HCT116 (cell line): ENCODE data around the gene CST1. TPM values are rescaled to one million over a fixed set of nuclear protein-coding genes. Genes with fewer than 3 reads are reported as not detected.
"Not testable (repeated sequence)": the region's sequence is repeated elsewhere in the genome, so short reads cannot be mapped to it uniquely, and the experiment has no call there.

ENCODE experiments used
- ATAC-seq: fragments of 200-7000 bp; cut with Tn5 transposase; 2 replicates; pipeline ENCODE4 v1.9.1; 2020; ENCODE audit warnings: mild to moderate bottlenecking, moderate library complexity
- BruUV-seq: library from RNA; stranded (reverse); fragments of 400-500 nt; replicated peaks from 2 replicates; lab custom pipeline; 2021; lab: Mats Ljungman, UMichigan
- CTCF ChIA-PET: fragments of 300-600 bp; sonication (Branson Sonifier 250); formaldehyde crosslinking; loops from one replicate; lab custom pipeline; 2021; ENCODE audit warnings: antibody characterized with exemption; lab: Charles Lee
- POLR2A ChIA-PET: fragments of 300-600, 350-600 bp; sonication (Branson Sonifier 250); formaldehyde crosslinking; loops from one replicate; lab custom pipeline; 2021; ENCODE audit warnings: antibody characterized with exemption; lab: Charles Lee
- RAD21 ChIA-PET, 2 experiments: fragments of 300-600 bp; sonication (Branson Sonifier 250); formaldehyde crosslinking; loops; one replicate each; lab custom pipeline; 2023; ENCODE audit warnings: low total read pairs in 2 of 2; ENCODE audit not compliant: uncharacterized antibody in 2 of 2, unreplicated experiment in 2 of 2, low non-redundant PET in 1 of 2; lab: Charles Lee
- DNase-seq: peaks from one replicate; pipeline ENCODE4 v3.0.0-alpha.2; 2010; ENCODE audit warnings: low read depth, low spot score
- H2AFZ ChIP-seq: fragments of 200-600 bp; shearing (Covaris generic), sonication (generic); 2 replicates; pipeline ENCODE4 v1.6.1; 2017; ENCODE audit warnings: low read depth, mixed run types, mixed read lengths, antibody characterized with exemption, low read length; ENCODE audit not compliant: poor library complexity, severe bottlenecking
- H3K27ac ChIP-seq: 2 replicates; pipeline ENCODE4 v1.5.1; 2012; ENCODE audit warnings: low read depth, low read length
- H3K27me3 ChIP-seq: fragments of 200-600 bp; sonication (generic); 2 replicates; pipeline ENCODE4 v1.6.1; 2016; ENCODE audit warnings: mixed run types, low read length, mixed read lengths; ENCODE audit not compliant: insufficient read depth
- H3K36me3 ChIP-seq, 2 experiments: fragments of 200-500 bp in 1 of 2; fragments of 200-600 bp in 1 of 2; sonication (Bioruptor generic) in 1 of 2; sonication (generic) in 1 of 2; 2 replicates each; pipeline versions ENCODE4 v1.5.1 to v1.6.1; 2014 to 2016; ENCODE audit warnings: low read length in 2 of 2, inconsistent platforms in 1 of 2, mixed read lengths in 1 of 2, mixed run types in 1 of 2; ENCODE audit not compliant: insufficient read depth in 2 of 2, control insufficient read depth in 1 of 2
- H3K4me1 ChIP-seq, 2 experiments: fragments of 200-600 bp in 1 of 2; sonication (generic) in 1 of 2; 2 replicates each; pipeline versions ENCODE4 v1.5.1 to v1.6.1; 2012 to 2017; ENCODE audit warnings: low read length in 2 of 2, inconsistent platforms in 1 of 2, mild to moderate bottlenecking in 1 of 2, mixed read lengths in 1 of 2, mixed run types in 1 of 2, moderate library complexity in 1 of 2; ENCODE audit not compliant: insufficient read depth in 2 of 2, control insufficient read depth in 1 of 2
- H3K4me2 ChIP-seq: fragments of 200-600 bp; sonication (generic); 2 replicates; pipeline ENCODE4 v1.6.1; 2017; ENCODE audit warnings: mixed run types, low read length, mixed read lengths
- H3K4me3 ChIP-seq, 2 experiments: fragments of 200-600 bp in 1 of 2; sonication (generic) in 1 of 2; replicated peaks in 1 of 2; 2 replicates each; pipeline ENCODE4 v1.5.1; 2011 to 2016; ENCODE audit warnings: low read length in 2 of 2, control low read depth in 1 of 2, low read depth in 1 of 2, mild to moderate bottlenecking in 1 of 2, mixed read lengths in 1 of 2, mixed run types in 1 of 2
- H3K79me2 ChIP-seq: fragments of 200-600 bp; sonication (generic); 2 replicates; pipeline ENCODE4 v1.6.1; 2017; ENCODE audit warnings: mild to moderate bottlenecking, mixed run types, low read length, moderate library complexity, mixed read lengths; ENCODE audit not compliant: insufficient read depth
- H3K9ac ChIP-seq: fragments of 200-600 bp; sonication (generic); 2 replicates; pipeline ENCODE4 v1.6.1; 2016; ENCODE audit warnings: low read length, mixed read lengths
- H3K9me2 ChIP-seq: fragments of 200-600 bp; sonication (generic), shearing (Covaris generic); 2 replicates; pipeline ENCODE4 v1.6.1; 2017; ENCODE audit warnings: mixed run types, mild to moderate bottlenecking, moderate library complexity; ENCODE audit not compliant: insufficient read depth
- H3K9me3 ChIP-seq, 2 experiments: fragments of 200-500 bp in 1 of 2; fragments of 200-600 bp in 1 of 2; sonication (Bioruptor generic) in 1 of 2; sonication (generic) in 1 of 2; 2 replicates each; pipeline ENCODE4 v1.6.1; 2014 to 2017; ENCODE audit warnings: low read length in 2 of 2, mixed read lengths in 2 of 2, inconsistent platforms in 1 of 2, low read depth in 1 of 2, mild to moderate bottlenecking in 1 of 2, mixed run types in 1 of 2, moderate library complexity in 1 of 2; ENCODE audit not compliant: control insufficient read depth in 1 of 2, insufficient read depth in 1 of 2
- H4K20me1 ChIP-seq: fragments of 200-600 bp; sonication (generic), shearing (Covaris generic); 2 replicates; pipeline ENCODE4 v1.6.1; 2017; ENCODE audit warnings: mixed run types, mild to moderate bottlenecking, moderate library complexity; ENCODE audit not compliant: insufficient read depth
- EGR1 ChIP-seq: IDR thresholded peaks from 2 replicates; pipeline ENCODE4 v1.6.1; 2012; ENCODE audit warnings: low read depth
- JUND ChIP-seq: IDR thresholded peaks from 2 replicates; pipeline ENCODE4 v1.6.1; 2012
- RAD21 ChIP-seq: IDR thresholded peaks from 2 replicates; pipeline ENCODE4 v1.6.1; 2012; ENCODE audit warnings: low read depth, mild to moderate bottlenecking
- SP1 ChIP-seq: IDR thresholded peaks from 2 replicates; pipeline ENCODE4 v1.6.1; 2012; ENCODE audit warnings: low read depth
- TCF7L2 ChIP-seq: IDR thresholded peaks from 2 replicates; pipeline ENCODE4 v1.7.0; 2011; ENCODE audit warnings: borderline replicate concordance, inconsistent platforms; ENCODE audit not compliant: insufficient read depth, insufficient read length; ENCODE audit errors: extremely low read depth
- intact Hi-C: fragments of 100-400 bp; cut with micrococcal nuclease; formaldehyde crosslinking; loops from 2 replicates; pipeline ENCODE4 v1.10.0; 2022
- total RNA-seq: library from RNA; stranded (reverse); gene quantifications from one replicate; pipeline ENCODE4 v1.2.1, GENCODE V29; 2021; ENCODE audit not compliant: unreplicated experiment
- TF ChIP-seq, protein P1 (sequence below), 3 experiments: fragments of 200-600 bp in 1 of 3; sonication (generic) in 1 of 3; IDR thresholded peaks in 2 of 3; conservative IDR thresholded peaks in 1 of 3; 2 replicates each; pipeline ENCODE4 v1.5.1; 2012 to 2017; ENCODE audit warnings: low read depth in 2 of 3, low read length in 2 of 3, antibody characterized with exemption in 1 of 3, borderline replicate concordance in 1 of 3, control low read depth in 1 of 3, mild to moderate bottlenecking in 1 of 3, mixed read lengths in 1 of 3, mixed run types in 1 of 3, moderate library complexity in 1 of 3; ENCODE audit not compliant: insufficient read depth in 1 of 3
- TF ChIP-seq, protein P2 (sequence below): IDR thresholded peaks from 2 replicates; pipeline ENCODE4 v1.6.1; 2012

CST1 gene
- total RNA-seq, 1 experiment from 2014 or later: not detected

DNA sequence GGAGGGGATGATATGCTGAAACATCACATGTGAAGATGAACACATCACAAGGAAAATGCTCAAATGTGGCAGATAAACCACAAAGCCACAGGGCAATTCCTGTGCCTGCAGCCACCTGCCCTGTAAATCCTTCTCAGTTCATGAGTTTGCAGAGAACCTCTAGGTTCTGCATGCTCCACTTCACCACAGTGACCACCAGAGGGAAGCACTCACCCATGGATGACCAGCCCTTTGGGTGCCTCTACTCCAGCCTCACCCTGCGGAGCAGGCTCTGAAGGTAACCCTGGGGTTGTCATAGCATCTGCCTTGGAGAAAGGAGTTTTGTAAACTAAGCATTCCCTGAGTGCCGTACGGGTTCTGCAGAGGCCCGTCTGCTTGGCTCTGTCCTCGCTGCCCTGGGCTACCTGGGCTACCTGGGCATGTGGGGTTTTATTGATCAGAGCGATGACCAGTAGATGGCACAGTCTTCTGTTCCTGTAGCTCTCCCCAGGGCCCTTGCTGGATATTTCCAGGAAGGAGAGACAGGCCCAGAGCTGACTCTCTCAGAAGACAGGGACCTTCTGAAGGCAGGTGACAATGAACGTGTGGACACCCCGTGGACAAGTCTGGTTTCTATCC, 31.7 kb upstream of the CST1 start:
- Histone ChIP-seq H3K4me3 (no peak overlapping the region), H3K27me3 (no peaks in the 10 kb centered on the region), H3K9me3 (no peaks in the 10 kb centered on the region), H3K9me2 (no peaks in the 10 kb centered on the region), H3K79me2 (no peaks in the 10 kb centered on the region), H3K36me3 (no peaks in the 10 kb centered on the region), H3K27ac (no peak overlapping the region), H3K4me1 (no peaks in the 10 kb centered on the region), H3K9ac (no peak overlapping the region), H3K4me2 (no peak overlapping the region), H2AFZ (no peak overlapping the region), H4K20me1 (no peaks in the 10 kb centered on the region)
- ChIA-PET CTCF (interaction anchor here (1.7 kb wide), 1 partner anchor 114 kb away, joined by 6 read pairs; no protein-coding TSS in a partner anchor), POLR2A (no interaction called here), RAD21 (no interaction called here)
- TF ChIP-seq SP1 (no peak), EGR1 (no peak), JUND (no peak), TCF7L2 (no peak), RAD21 (peak; percentile 55)
- TF ChIP-seq, protein P1, sequence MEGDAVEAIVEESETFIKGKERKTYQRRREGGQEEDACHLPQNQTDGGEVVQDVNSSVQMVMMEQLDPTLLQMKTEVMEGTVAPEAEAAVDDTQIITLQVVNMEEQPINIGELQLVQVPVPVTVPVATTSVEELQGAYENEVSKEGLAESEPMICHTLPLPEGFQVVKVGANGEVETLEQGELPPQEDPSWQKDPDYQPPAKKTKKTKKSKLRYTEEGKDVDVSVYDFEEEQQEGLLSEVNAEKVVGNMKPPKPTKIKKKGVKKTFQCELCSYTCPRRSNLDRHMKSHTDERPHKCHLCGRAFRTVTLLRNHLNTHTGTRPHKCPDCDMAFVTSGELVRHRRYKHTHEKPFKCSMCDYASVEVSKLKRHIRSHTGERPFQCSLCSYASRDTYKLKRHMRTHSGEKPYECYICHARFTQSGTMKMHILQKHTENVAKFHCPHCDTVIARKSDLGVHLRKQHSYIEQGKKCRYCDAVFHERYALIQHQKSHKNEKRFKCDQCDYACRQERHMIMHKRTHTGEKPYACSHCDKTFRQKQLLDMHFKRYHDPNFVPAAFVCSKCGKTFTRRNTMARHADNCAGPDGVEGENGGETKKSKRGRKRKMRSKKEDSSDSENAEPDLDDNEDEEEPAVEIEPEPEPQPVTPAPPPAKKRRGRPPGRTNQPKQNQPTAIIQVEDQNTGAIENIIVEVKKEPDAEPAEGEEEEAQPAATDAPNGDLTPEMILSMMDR (IDR thresholded peaks at IDR 0.05 in 2 of 3, conservative IDR thresholded peaks at IDR 0.05 in 1 of 3; ENCODE audit: borderline replicate concordance in 1 of 3, insufficient read depth in 1 of 3, low read depth in 2 of 3, low read length in 2 of 3): peak; percentile 52 to 83 (median 75); a peak in 5 of 6 replicates
- TF ChIP-seq, protein P2, sequence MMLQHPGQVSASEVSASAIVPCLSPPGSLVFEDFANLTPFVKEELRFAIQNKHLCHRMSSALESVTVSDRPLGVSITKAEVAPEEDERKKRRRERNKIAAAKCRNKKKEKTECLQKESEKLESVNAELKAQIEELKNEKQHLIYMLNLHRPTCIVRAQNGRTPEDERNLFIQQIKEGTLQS: no peak
- BruUV-seq: no TSS peak
- ATAC-seq (peak; percentile 95), DNase-seq (no peak)
- intact Hi-C loops: loop anchor here (10.0 kb wide), 1 partner anchor 212 kb away; no protein-coding TSS in a partner anchor

DNA sequence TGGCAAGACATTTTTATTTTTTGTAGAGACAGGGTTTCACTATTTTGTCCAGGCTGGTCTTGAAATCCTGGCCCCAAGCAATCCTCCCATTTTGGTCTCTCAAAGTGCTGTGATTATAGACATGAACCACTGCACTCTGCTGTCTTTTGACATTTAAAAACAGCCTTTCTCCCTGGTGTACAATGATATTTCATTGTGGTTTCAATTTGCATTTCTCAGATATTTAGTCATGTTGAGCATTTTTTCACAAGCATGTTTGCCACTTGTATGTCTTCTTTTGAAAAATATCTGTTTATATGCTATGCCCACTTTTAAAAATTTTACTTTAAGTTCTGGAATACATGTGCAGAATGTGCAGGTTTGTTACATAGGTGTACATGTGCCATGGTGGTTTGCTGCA, 27.9 kb upstream of the CST1 start:
- H3K79me2 ChIP-seq, H4K20me1 ChIP-seq, RAD21 ChIA-PET, H3K36me3 ChIP-seq, H3K9ac ChIP-seq, POLR2A ChIA-PET, H3K27me3 ChIP-seq, H3K4me2 ChIP-seq, H3K9me2 ChIP-seq, DNase-seq, H3K27ac ChIP-seq, CTCF ChIA-PET, H3K4me3 ChIP-seq, H3K4me1 ChIP-seq, H3K9me3 ChIP-seq, ATAC-seq, intact Hi-C loops, H2AFZ ChIP-seq, BruUV-seq: not testable (repeated sequence)

DNA sequence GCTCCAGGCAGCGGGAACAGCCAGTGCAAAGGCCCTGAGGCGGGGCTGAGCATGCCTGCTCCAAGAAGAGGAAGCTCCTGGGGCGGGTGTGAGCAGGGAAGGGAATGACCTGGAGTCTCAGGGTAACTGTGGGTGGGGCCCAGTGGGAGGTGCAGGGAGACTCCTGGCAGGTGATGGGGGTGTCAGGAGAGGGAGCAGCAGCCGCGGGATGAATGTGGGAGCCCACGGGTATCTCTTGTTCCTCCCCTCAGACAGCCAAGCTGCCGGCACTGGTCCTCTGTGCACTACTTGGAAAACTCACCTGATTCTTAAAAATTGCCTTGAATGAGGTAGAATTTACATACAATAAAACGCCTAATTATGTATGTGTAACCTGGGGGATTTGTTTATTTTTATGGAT, 26.6 kb upstream of the CST1 start:
- ATAC-seq, H3K9me3 ChIP-seq, POLR2A ChIA-PET, H3K4me3 ChIP-seq, H4K20me1 ChIP-seq, H3K4me2 ChIP-seq, H3K9ac ChIP-seq, H3K27ac ChIP-seq, H3K4me1 ChIP-seq, H2AFZ ChIP-seq, BruUV-seq, H3K79me2 ChIP-seq, H3K27me3 ChIP-seq, CTCF ChIA-PET, H3K36me3 ChIP-seq, H3K9me2 ChIP-seq, RAD21 ChIA-PET, DNase-seq, intact Hi-C loops: not testable (repeated sequence)
